Loucy (cell line): ENCODE measurements around the gene CAPN14.

Source experiments
- H2AFZ ChIP-seq: fragments of 200-600 bp; sonication (generic); 2 replicates; pipeline ENCODE4 v1.6.0; 2016; ENCODE audit warnings: antibody characterized with exemption, mild to moderate bottlenecking, low read length, moderate library complexity
- H3F3A ChIP-seq: fragments of 200-600 bp; 2 replicates; pipeline ENCODE4 v1.6.0; 2016; ENCODE audit warnings: antibody characterized with exemption, low read depth, mild to moderate bottlenecking
- H3K27me3 ChIP-seq: fragments of 200-600 bp; sonication (generic); 2 replicates; pipeline ENCODE4 v1.6.1; 2014; ENCODE audit warnings: low read length, mild to moderate bottlenecking; ENCODE audit not compliant: insufficient read depth, poor library complexity, severe bottlenecking
- H3K36me3 ChIP-seq: fragments of 200-600 bp; sonication (generic); 2 replicates; pipeline ENCODE4 v1.6.1; 2016; ENCODE audit warnings: low read length; ENCODE audit not compliant: insufficient read depth
- H3K4me1 ChIP-seq: fragments of 200-600 bp; sonication (generic); 2 replicates; pipeline ENCODE4 v1.5.1; 2014; ENCODE audit warnings: low read length, mild to moderate bottlenecking; ENCODE audit not compliant: insufficient read depth, poor library complexity, severe bottlenecking
- H3K4me2 ChIP-seq: fragments of 200-600 bp; sonication (generic); 2 replicates; pipeline ENCODE4 v1.6.0; 2014; ENCODE audit warnings: antibody characterized with exemption, low read length, low read depth, mild to moderate bottlenecking; ENCODE audit not compliant: poor library complexity, severe bottlenecking
- H3K4me3 ChIP-seq: fragments of 200-600 bp; sonication (generic); 2 replicates; pipeline ENCODE4 v1.5.1; 2014; ENCODE audit warnings: low read length, mild to moderate bottlenecking, mixed read lengths; ENCODE audit not compliant: poor library complexity, severe bottlenecking
- H3K79me2 ChIP-seq: fragments of 200-600 bp; sonication (generic); 2 replicates; pipeline ENCODE4 v1.6.1; 2014; ENCODE audit warnings: low read length; ENCODE audit not compliant: insufficient read depth
- H3K9ac ChIP-seq: fragments of 200-600 bp; sonication (generic); 2 replicates; pipeline ENCODE4 v1.6.0; 2014; ENCODE audit warnings: mild to moderate bottlenecking, low read depth, low read length, moderate library complexity; ENCODE audit not compliant: poor library complexity, severe bottlenecking
- H3K9me2 ChIP-seq: fragments of 200-600 bp; sonication (generic); replicated peaks from 2 replicates; pipeline ENCODE4 v1.6.1; 2016; ENCODE audit warnings: low read depth, low read length, mixed read lengths
- H3K9me3 ChIP-seq: fragments of 200-600 bp; sonication (generic); 2 replicates; pipeline ENCODE4 v1.6.1; 2014; ENCODE audit warnings: mild to moderate bottlenecking, antibody characterized with exemption, low read length, low read depth; ENCODE audit not compliant: insufficient read depth
- H4K20me1 ChIP-seq: fragments of 200-600 bp; sonication (generic); 2 replicates; pipeline ENCODE4 v1.6.0; 2014; ENCODE audit warnings: antibody characterized with exemption, low read length, mild to moderate bottlenecking; ENCODE audit not compliant: insufficient read depth, poor library complexity, severe bottlenecking
- CTCF ChIP-seq: fragments of 200-600 bp; sonication (generic); conservative IDR thresholded peaks from 2 replicates; pipeline ENCODE4 v1.5.1; 2014; ENCODE audit warnings: mild to moderate bottlenecking, antibody characterized with exemption, low read length
- EZH2phosphoT487 ChIP-seq: fragments of 200-600 bp; IDR thresholded peaks from 2 replicates; pipeline ENCODE4 v1.6.1; 2018; ENCODE audit warnings: antibody characterized with exemption, mild to moderate bottlenecking, moderate library complexity, borderline replicate concordance

Gene CAPN14

GRCh38 chr2:31238906-31239592 lies 21.7 kb upstream of the CAPN14 start:
- H3K9me2 ChIP-seq, result no peaks in the 10 kb centered on the region
- H3K9ac ChIP-seq, result no peak overlapping the region
- no peak overlapping the region for H3K4me2 ChIP-seq
- H3K4me3 ChIP-seq, result no peak overlapping the region
- H3K9me3 ChIP-seq, result no peaks in the 10 kb centered on the region
- H3K27me3 ChIP-seq, result no peaks in the 10 kb centered on the region
- H3K4me1 ChIP-seq, result no peaks in the 10 kb centered on the region
- no peaks in the 10 kb centered on the region for H3F3A ChIP-seq
- no peak overlapping the region for H2AFZ ChIP-seq
- no peaks in the 10 kb centered on the region for H4K20me1 ChIP-seq
- H3K79me2 ChIP-seq, result no peaks in the 10 kb centered on the region
- TF ChIP-seq EZH2phosphoT487 (no peak), CTCF (no peak)
- H3K36me3 ChIP-seq, result no peaks in the 10 kb centered on the region

DNA sequence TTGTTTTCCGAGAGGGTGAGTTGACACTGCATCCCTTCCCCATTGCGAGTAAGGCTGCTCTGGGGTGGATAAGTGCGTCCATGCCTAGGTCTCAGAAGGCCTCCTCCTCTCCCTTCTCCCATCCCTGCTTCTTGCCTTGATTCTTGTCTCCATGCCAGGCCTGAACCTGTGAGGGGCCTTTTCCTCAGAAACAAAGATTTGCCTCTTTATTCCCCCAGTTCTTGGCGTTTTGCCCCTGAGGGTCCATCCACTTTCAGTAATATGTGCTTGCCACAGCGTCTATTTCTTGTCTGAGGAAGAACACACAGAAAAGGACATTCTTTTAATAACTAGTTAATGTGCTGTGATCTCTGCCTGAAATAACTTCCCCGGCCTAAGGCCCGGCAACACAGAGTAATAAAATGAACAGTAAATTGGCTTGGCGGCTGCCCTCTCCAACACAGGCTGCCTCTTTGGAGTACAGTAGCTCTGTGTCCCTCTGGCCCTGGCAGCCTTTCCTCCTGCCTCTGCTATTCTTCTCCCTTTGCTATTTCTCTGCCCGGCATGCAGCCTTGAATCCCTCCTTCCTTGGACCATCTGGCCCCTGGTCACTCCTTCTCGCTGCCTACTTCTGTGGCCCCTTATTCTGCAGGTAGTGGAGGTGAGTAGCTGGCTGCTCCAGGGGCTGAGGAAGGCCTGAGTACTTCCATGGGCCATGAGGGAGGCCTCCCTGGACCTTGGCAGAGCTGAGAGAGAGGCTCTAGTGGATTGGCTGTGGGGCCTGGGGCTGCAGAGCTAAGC lies 21.0 kb upstream of the CAPN14 start:
- H3K4me2 ChIP-seq, result no peak overlapping the region
- H3K9me2 ChIP-seq, result no peaks in the 10 kb centered on the region
- no peak overlapping the region for H3K9ac ChIP-seq
- H4K20me1 ChIP-seq, result no peaks in the 10 kb centered on the region
- no peak overlapping the region for H2AFZ ChIP-seq
- no peaks in the 10 kb centered on the region for H3K9me3 ChIP-seq
- H3K79me2 ChIP-seq, result no peaks in the 10 kb centered on the region
- peaks cover 4% of the 10 kb centered on the region for H3K4me1 ChIP-seq
- H3K36me3 ChIP-seq, result no peaks in the 10 kb centered on the region
- no peaks in the 10 kb centered on the region for H3K27me3 ChIP-seq
- no peaks in the 10 kb centered on the region for H3F3A ChIP-seq
- H3K4me3 ChIP-seq, result no peak overlapping the region
- TF ChIP-seq CTCF, result no peak
- TF ChIP-seq EZH2phosphoT487, result no peak

GRCh38 chr2:31237348-31238017 lies 20.2 kb upstream of the CAPN14 start:
- H2AFZ ChIP-seq, result no peak overlapping the region
- H3K4me2 ChIP-seq, result no peak overlapping the region
- H3K4me3 ChIP-seq, result no peak overlapping the region
- H3K9me3 ChIP-seq, result no peaks in the 10 kb centered on the region
- H3K4me1 ChIP-seq, result peaks cover 7% of the 10 kb centered on the region
- no peaks in the 10 kb centered on the region for H4K20me1 ChIP-seq
- H3K79me2 ChIP-seq, result no peaks in the 10 kb centered on the region
- H3F3A ChIP-seq, result no peaks in the 10 kb centered on the region
- TF ChIP-seq EZH2phosphoT487 (no peak), CTCF (no peak)
- no peaks in the 10 kb centered on the region for H3K36me3 ChIP-seq
- no peaks in the 10 kb centered on the region for H3K27me3 ChIP-seq
- no peak overlapping the region for H3K9ac ChIP-seq
- no peaks in the 10 kb centered on the region for H3K9me2 ChIP-seq
